OCI-LY3 (cell line): ENCODE measurements around the gene CPNE6.

Experiments used
- CTCF ChIP-seq: fragments of 200-600, 300-600 bp; sonication (generic); IDR thresholded peaks from 2 replicates; pipeline ENCODE4 v1.5.1; 2014; ENCODE audit warnings: antibody characterized with exemption, low read length, low read depth
- EZH2phosphoT487 ChIP-seq: fragments of 200-600 bp; shearing (Covaris generic); IDR thresholded peaks from 2 replicates; pipeline ENCODE4 v1.6.1; 2018; ENCODE audit warnings: antibody characterized with exemption, mixed run types, low read depth

GRCh38 chr14:24086193-24086955 lies 15.0 kb downstream of the CPNE6 start:
- TF ChIP-seq CTCF (no peak), EZH2phosphoT487 (no peak)
